Measurements from ENCODE around the gene HDAC4.

The HDAC4 gene

DNA sequence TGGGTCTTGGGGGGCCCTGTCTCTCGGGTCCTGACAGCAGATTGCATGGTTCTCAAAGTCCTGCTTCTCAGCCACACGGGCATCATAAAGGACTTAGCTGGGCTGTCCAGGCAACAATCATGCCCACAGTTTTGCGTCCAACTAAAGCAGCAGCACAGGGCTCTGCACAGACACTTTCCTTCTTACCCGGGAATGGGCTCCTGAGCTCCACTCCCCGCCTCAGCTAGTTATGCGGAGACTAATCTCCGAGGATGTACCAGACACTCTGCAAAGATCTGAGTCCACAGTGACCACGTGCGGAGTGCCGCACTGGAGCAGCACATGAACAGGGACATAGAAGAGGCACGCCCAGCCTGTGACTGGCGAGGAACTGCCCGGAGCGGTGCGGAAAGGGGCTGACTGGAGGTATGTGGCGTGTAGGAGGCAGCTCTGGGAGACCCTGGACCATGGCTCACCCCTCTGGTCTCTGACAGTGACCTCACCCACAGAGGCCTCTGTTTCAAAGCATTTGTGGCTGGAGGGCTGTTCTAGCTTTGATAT is 270.0 kb downstream of the HDAC4 start:
- no peak for DNase-seq

DNA sequence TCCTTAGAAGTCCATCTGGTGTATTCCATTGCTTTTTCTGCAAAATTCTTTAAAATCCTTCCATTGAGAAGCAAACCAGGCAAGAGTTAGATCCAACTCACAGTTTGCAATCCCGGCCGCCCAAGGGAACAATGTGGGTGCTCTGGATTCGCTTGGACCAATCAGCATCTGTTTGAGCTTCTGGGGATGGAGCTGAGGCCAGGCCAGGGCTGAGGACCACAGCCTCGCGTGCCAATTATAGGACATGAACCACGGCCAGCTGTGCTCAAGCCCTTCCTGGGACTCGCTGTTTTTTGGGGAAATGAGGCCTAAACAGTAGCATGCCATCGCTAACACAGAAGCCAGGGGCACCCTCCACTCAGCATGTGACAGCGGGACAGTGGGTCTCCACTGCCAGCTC is 270.8 kb downstream of the HDAC4 start:
- no peak for DNase-seq

DNA sequence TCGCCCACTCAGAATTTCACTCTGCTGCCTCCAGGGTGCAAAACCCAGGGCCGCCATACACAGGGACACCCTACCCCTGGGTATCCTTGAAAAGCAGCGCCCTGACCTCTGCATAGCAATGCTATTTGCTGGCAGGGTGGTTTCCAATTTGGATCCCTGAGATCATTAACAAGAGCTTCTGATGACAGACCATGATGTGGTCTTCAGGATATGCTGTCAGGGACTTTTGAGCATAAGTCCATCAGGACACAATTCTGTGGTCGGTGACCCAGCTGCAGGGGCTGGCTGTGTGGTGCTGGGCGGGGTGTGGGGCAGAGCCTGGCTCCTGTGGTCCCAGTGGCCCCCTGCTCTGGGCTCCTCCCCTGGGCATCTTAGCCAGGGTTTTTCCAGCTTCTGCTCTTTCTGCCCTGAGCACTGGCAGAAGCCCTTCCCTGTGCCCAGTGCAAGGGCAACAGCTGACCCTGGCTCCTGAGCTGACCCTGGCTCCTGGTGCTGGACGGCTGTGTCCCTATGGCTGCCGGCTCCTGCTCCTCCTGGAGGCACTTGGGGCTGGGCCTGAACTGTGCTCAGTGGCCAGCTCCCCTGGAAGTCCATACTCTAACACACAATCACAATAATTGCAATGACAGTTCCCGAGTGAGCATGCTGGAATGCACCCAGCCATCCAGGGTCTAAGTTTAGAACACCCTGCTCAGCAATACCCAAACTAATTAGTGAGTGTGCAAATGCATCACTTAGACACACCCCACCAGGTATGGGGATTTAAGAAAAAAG is 271.5 kb downstream of the HDAC4 start:
- DNase-seq = no peak

DNA sequence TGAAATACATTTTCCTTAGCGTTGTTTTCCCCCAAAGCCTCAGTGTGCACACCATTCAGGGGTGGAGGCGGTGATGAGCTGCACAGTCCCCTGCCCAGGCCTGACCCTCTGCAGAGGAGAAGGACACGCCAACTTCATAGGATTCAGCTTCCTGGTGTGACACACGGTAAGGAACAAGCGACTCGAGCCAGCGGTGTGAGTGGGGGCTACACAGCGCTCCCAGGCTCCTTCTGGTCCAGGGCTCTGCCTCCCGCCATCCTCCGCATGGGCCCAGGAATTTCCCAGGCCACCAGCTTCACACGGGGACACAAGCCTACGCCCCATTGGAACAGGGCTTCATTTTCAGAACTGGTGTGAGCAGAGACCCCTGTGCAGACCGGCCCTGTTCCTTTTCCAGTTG is 272.1 kb downstream of the HDAC4 start:
- no peak for DNase-seq

DNA sequence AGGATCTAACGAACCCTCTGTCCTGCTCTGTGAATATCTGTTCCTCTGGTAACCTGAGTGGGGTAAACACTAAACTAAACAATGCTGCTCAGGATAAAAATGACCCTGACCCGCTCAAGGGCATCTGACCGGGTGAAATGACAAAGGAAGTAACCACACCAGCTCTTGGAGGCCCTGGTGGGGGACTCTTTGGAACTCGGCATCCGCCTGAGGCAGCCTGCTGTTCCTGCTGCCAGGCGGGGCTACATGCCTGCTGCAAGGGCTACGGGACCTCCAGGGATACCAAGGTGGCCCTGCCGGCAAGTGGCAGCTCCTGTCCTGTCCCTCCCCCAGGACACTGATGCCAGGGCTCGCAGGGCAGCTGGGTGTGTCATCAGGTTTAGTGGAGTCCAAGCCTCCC is 273.3 kb downstream of the HDAC4 start:
- DNase-seq = no peak

DNA sequence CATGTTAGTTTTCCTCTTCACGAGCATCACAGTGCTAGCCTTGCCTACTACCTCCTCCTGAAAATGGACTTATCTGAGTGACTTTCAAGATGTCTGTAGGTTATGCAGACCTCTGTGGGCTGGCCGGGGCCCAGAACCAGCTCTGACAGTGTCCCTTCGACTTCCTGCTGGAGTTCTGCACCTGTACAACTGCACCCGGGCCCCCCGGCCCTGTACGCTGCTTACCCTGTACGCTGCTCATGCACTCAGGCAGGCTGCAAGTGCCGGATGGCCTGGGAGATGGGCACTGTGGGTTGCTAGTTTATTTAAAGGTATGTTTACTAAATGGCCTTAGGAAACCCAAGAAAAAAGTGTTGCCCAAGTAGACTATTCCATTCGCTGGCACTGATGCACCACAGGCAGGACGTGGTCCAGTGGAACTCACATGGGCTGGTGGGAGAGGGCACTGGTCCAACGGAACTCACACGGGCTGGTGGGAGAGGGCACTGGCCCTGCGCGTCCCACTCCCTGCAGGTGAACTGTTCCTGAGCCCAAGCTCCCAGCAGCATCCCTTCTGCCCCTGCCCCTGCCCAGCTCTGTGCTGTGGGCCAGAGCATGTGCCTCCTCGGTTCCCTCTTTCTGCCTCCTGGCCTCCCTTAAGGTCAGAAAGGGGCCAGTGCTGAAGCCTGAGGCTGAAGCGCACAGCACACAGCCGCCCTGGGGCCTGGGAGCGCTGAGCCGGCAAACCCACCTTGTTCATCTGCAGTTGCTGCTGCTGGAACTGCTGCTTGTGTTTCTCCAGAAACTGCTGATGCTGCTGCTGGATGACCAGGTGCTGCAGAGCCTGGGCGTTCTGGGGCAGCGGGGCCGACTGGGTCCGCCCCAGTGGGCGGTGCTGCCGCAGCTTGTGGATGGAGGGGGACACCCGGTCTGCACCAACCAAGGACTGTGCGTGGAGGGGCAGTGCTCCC is 274.8 kb downstream of the HDAC4 start:
- no peak for DNase-seq

DNA sequence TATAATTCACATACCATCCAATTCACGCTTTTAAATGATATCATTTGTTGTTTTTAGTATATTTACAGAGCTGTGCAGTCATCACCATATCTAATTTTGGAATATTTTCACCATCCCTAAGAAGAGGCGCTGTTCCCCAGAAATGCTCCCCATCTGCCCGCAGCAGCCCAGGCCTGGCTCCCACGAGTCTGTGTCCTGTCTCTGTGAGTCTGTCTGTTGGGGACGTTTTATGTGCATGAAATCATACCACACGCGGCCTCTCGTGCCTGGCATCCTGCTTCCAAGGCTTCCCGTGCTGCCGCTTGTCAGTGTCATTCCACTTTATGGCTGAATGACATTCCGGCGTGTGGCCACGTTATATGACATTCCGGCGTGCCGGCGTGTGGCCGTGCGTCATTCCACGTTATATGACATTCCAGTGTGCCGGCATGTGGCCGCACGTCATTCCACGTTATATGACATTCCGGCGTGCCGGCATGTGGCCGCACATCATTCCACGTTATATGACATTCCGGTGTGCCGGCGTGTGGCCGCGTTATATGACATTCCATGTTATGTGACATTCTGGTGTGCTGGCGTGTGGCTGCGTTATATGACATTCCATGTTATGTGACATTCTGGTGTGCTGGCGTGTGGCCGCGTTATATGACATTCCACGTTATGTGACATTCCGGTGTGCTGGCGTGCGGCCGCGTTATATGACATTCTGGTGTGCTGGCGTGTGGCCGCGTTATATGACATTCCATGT is 276.5 kb downstream of the HDAC4 start:
- no peak for DNase-seq

DNA sequence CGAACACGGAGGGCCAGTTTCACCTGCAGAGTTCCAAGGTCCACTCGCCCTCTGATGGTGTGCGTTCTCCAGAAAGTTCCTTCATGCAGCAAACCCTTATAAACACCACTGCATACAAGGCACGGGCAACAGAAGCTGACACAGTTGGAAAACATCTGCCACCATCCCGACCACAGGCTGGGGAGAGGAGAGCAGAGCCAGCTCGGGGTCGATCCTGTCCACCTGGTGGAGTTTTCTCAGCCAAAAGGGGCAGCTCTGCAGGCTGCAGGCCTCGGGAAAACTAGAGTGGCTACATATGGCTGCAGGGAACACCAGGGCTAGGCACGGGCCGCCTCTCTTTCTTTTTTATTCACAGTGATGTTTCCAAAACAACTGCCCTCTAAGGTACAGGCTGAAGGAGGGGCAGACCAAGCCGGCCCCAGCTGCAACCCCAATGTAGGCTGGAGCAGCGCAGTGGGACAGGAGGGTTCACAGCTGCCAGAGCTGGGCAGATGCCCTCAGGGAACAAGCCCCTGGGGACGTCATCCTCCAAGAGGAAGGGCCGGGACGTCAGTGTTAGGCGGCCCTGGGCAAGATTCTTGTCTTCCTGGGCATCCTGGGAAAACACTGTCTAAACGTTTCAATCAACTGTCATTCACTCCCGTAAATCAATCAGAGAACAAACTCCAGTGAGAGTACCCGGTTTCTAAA is 278.3 kb downstream of the HDAC4 start:
- no peak for DNase-seq

DNA sequence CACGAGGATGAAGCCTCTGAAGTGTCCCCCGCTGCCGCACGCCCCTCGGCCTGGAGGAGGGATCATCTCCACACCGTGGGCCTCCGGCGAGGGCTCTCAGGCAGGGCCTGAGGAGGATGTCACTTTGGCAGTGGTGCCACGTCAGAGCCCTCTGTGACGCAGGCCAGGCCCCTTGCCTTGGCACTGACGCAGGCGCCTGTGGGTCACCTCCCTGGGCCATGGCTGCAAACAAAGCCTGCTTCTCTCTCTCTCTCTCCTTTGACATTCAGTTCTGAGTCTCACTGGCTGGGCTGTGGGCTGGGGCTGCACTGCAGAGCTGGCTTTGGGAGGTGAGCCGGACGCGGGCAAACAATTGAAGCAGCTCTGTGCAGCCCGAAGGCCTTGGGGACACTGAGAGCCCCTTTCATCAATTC is 279.2 kb downstream of the HDAC4 start:
- DNase-seq = no peak

DNA sequence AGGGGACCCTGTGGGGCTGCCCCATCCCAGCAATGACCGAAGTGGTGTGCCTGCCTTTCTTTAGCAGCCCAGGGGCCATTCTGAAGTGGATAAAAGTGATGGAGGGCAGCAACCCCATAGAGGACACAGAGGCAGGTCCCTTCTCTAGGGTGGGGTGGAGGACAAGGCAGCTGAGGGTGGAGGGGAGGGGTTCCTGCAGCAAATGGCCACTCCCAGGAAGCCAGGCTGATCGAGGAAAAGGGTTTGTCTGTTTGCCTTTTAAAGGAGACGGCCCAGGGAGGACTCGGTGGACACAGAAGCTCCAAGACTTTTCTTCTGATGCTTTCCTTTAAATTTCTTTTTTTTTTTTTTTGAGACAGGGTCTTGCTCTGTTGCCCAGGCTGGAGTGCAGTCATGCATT is 280.2 kb downstream of the HDAC4 start:
- no peak for DNase-seq

DNA sequence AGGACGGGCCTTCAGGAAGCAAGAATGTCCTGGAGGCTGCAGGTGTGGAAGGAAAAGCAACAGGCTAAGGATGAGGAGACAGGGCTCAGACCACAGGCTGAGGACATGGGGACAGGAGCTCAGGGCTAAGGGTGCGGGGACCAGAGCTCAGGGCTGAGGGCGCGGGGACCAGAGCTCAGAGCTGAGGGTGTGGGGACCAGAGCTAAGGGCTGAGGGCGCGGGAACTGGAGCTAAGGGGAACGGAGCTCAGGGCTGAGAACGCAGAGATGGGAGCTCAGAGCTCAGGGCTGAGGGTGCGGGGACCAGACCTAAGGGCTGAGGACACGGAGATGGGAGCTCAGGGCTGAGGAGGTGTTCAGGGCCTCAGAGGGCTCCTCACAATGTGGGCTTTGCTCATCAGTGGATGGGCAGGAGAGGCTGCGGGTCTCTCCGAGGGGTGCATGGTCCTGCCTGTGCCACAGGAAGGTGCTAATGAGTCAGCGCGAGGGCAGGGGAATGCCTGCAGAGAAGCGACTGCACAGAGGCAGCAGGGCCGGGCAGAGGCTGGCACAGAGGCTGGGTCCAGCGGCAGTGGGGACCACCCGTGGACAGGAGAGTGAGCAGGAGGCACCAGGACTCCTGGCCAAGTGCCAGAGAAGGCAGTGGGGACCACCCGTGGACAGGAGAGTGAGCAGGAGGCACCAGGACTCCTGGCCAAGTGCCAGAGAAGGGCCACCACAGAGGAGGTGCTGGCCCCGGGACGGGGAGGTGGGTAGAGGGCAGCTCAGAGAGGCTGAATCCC is 281.3 kb downstream of the HDAC4 start:
- no peak for DNase-seq

DNA sequence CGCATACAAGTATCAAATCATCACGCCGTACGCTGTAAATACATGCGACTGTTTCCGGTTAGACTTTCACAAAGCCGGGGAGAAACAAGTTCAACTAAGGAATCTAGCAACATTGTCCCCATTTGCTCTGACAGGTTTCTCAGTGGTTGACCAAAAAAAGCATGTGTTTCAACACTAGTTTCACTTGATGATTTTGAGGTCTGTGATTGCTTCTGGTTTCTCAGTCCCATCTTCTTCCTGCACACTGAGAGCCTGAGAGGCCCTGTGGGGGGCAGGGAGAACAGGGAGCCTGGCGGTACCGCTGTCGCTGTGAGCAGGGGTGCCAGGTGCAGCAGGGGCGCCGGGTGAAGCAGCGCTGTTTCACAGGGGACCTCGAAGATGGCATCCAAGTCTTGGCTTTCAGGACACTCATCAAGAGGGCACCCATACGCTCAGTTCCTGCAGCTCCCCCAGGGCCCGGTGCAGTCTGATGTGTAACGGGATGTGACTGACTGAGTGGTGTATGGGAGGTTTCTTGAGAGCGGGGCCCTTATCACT is 282.1 kb downstream of the HDAC4 start:
- no peak for DNase-seq

DNA sequence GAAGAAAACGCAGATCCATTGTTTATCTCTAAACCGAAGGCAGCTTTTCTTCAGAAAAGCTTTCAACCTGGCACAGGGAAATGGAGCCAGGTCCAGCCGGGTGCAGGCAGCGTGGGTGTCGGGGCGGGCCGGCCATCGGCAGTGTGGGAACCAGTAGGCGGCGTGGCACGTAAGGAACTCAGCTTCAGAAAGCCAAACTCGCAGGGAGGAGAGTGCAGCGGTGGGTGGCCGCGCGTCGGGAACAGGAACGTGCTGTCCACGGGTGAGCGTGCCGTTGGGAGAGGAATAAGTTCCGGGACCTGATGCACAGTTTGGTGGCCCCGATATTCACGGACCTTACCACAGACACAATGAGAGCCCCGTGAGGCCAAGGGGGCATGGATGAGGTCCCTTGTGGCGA is 282.6 kb downstream of the HDAC4 start:
- DNase-seq = no peak

DNA sequence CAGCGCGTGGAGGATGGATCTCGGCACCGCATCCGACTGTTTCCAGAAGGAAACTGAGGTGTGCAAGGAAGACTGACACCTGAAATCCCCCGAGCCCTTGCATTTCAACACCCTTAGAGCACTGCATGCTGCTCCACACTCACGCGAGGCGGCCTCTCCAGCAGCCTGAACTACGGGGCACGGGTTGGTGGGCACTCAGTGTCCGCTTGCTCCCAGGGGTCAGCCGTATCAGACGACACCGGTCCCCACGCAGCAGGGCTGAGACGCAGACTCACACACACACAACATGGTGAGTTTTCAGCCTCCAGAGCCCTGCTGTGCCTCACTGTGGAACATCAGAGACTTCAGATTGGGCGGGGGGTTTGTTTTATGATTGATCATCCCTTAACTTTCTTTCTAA is 283.0 kb downstream of the HDAC4 start:
- DNase-seq = no peak

DNA sequence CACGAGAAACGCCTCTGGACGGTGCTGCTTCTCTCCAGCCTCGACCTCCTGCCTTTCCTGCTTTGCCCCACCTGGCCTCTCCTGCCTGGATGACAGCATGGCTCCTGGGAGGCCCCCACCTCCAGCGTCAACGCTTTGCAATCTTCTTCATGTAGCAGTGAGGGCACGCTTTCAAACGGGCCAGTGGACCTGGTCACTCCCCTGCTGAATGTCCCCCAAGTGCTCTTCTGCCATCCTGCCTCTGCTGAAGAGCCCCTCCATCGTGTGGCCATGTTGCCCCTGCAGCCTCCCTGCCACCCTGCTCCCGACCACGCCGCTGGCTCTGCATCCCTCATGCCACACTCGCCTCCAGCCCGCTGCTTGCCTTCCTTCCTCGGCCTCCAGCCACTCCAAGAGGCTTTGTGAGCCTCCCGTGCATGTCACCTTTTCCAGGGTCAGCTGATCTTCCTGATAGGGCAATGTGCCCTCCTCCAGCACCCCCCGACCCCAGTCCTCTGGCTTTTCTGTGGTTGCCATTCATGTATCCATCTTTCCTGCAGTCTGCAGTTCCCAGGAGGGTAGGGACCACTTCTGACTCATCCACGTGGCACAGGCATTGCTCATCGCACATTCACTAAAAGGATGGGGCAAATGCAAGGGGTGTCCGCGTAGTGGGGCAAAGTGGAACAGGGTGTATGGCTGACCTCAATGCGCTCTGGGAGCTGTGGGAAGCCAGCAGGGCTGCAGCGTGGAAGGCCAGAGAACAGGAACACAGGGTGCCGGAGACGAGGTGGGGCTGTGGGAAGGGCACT is 284.2 kb downstream of the HDAC4 start:
- DNase-seq = no peak

DNA sequence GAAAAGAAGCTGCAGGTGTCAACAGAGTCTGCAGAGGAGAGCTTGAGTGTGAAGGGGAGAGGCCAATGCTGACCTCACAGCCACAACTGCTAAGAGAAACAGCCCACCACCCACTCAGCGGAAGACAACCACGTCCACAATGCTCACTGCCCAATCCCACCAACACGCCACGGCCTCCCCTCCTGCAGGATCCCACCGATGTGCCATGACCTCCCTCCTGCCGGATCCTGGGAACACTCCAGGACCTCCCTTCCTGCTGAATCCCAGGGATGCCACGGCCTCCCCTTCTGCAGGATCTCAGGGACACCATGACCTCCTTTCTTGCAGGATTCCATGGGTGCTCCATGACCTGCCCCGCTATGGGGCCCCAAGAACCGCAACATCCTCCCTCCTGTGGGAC is 285.2 kb downstream of the HDAC4 start:
- DNase-seq = no peak

DNA sequence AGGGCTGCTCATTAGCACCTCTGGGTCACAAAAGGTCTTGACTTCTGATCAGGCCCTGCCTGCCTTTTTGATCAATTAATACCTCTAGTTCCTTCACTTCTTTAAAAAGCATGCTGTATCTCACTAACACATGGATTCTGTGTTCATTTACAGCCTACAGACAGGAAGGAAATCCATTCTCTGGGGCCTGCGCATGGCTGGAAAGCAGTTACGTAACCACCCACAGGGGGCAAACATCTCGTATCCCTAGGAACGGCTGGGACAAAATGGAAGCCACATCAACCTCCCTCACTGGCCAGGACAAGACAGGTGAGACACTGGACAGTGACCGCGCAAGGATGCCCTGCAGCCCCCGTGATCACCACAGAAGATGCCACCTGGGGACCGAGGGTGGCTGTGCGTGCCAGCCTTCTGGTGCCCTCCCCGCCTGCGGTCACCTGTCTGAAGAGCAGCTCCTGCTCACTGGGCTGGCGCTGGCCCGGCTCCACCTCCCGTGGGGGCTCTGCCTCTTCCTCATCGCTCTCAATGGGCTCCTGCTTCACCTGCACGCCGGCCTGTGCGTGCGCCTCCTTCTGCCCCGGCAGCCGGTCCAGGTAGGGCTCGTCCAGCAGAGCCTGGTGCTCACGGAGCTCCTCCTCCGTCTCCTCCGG is 286.1 kb downstream of the HDAC4 start:
- DNase-seq = no peak

DNA sequence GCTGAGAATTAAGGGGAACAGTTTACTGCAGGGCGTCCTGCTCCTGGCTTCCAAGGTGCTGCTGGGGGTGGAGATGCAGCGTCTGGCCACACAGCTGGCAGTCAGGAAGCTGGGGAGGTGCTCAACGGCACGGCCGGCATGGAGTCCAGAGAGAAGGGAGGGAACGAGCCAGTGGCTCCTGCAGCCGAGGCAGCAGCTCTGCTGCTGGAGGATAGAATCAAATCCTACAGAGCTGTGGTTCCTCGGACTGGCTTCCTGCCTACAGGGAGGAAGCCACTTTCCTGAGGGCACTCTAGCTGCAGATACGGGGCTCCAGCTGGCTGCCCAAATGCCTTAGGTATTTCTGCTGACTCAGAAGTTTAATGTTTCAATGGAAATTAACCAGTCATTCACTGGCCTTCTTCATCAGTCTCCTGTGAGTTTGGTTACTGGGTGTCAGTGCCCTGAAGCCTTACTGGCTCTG is 286.7 kb downstream of the HDAC4 start:
- no peak for DNase-seq

DNA sequence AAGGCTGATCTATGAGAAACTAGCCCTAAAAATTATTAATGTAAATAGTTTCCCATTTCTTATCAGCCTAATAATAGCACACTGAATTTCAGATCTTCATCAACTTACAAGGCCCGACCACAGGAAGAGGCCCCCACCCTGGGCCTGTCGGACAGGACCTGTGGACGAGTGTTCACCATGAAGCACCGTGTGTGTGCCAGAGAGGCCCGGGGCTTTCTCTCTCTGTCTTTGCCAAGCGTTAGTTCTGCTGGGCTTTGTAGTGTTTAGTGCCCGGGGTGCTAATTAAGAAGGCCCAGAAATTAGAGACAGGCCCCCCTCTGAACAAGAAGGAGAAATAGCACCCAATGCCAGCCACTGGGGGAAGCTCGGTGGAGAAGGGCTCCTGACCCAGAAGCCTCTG is 287.2 kb downstream of the HDAC4 start:
- DNase-seq = no peak

DNA sequence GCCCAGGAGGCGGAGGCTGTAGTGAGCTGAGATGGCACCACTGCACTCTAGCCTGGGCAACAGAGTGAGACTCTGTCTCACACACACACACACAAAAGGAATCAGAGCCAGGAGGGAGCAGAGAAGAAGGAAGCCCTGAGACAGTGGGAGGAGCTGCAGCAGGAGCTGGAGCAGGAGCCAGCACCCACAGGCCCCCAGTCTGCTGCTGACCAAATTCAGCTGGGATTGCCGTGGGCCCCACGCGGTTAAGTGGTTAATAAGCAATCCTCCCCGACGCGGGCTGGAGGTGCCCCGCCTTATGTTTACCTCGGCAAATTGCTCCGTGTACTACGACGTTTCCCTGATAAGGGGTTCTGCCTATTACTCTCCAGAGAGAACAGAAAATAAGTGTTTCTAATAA is 287.6 kb downstream of the HDAC4 start:
- DNase-seq = no peak
